ENCODE measurements around the gene PLXNA1. TPM values are rescaled to one million over a fixed set of nuclear protein-coding genes. Genes with fewer than 3 reads are reported as not detected.

PLXNA1 gene
- total and polyA plus RNA-seq, 2 of the 8 experiments (the other 6 are each of a cell fraction or from before 2014, with no cell fraction given) = 47.5 to 54.9 TPM

DNA sequence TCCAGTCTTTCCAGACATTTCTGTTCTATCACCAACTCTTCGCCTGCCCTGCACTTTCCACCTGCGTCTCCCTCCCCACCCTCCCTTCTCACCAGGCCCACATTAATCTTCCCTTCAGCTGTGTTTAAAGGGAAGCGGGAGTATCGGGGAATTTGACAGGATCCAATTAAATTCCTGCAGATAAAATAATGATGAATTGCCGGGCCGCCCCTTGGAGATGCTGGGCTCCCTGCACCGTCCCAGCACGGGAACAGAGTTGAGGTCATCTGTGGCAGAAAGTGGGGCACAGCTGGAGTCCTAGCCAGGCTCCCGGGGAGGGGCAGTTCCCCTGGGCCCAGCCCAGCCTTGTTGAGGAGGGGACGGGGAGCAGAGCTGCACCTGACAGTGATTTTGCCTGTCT lies 30.3 kb downstream of the PLXNA1 start:
- POLR2A ChIA-PET (ENCODE audit: partially characterized antibody) = no interaction called here

More for the DNA sequence above, 30.3 kb downstream of the PLXNA1 start:
- TF ChIP-seq GTF2F1 (IDR thresholded peaks at IDR 0.05; ENCODE audit: borderline replicate concordance, low read depth, low read length) (no peak), HDAC2 (IDR thresholded peaks at IDR 0.05; ENCODE audit: borderline replicate concordance in 1 of 2, low read depth in 2 of 2, low read length in 2 of 2) (no peak)
- no peaks in the 10 kb centered on the region for H3K9me3 ChIP-seq (ENCODE audit: insufficient read depth in 2 of 2, low read depth in 1 of 2, low read length in 1 of 2)
- no peak overlapping the region for H2BK5ac ChIP-seq (ENCODE audit: low read depth, low read length)
- H3K36me3 ChIP-seq (ENCODE audit: control insufficient read depth in 2 of 4, insufficient read depth in 4 of 4, low read length in 3 of 4) = peaks cover 4 to 39% (median 23%) of the 10 kb centered on the region in 4 experiments; a peak in 6 of 8 replicates
- no peak overlapping the region for H3K4me2 ChIP-seq (ENCODE audit: insufficient read depth in 1 of 2, low read depth in 2 of 2, low read length in 2 of 2)
- no peaks in the 10 kb centered on the region for H3K27me3 ChIP-seq (replicated peaks in 1 of 4; ENCODE audit: control insufficient read depth in 3 of 4, extremely low read depth in 1 of 4, insufficient read depth in 3 of 4, low read length in 3 of 4)
- no peak overlapping the region for H2BK12ac ChIP-seq (ENCODE audit: low read depth, low read length)
- peaks cover 3 to 22% of the 10 kb centered on the region in 2 experiments for H4K20me1 ChIP-seq (replicated peaks in 1 of 2; ENCODE audit: control insufficient read depth in 1 of 2, insufficient read depth in 2 of 2, low read length in 2 of 2)
- H2BK15ac ChIP-seq (ENCODE audit: low read length) = no peak overlapping the region
- no peak overlapping the region for H2AK5ac ChIP-seq (ENCODE audit: low read depth, low read length)
- no peaks in the 10 kb centered on the region for H3K79me2 ChIP-seq (ENCODE audit: control insufficient read depth in 1 of 2, insufficient read depth in 2 of 2, low read length in 2 of 2)
- no peak overlapping the region for H4K5ac ChIP-seq (ENCODE audit: insufficient read length, low read depth, low read length)
- H3K27ac ChIP-seq (ENCODE audit: low read depth, low read length) = no peak overlapping the region
- WGBS, 2 experiments (ENCODE audit: extremely low coverage in 1 of 2, insufficient coverage in 1 of 2, insufficient read length in 1 of 2, insufficient replicate concordance in 2 of 2, low coverage in 1 of 2, low lambda C conversion rate in 2 of 2, missing lambda C conversion rate in 1 of 2) = 85% methylated on average over 10 of the region's 10 CpGs; no CpG with 5 or more reads in 1 of the 2 experiments
- H3K4me3 ChIP-seq (ENCODE audit: extremely low read depth in 1 of 4, insufficient read depth in 2 of 4, low read depth in 3 of 4, low read length in 4 of 4) = no peak overlapping the region
- no peak overlapping the region for H3K18ac ChIP-seq (ENCODE audit: extremely low read depth, low read length)
- no peak overlapping the region for H3K14ac ChIP-seq (ENCODE audit: insufficient read length)
- no peaks in the 10 kb centered on the region for H3K23me2 ChIP-seq (ENCODE audit: low read depth, low read length)
- no peak overlapping the region for H3K9ac ChIP-seq (replicated peaks in 1 of 4; ENCODE audit: extremely low read depth in 1 of 4, low read depth in 3 of 4, low read length in 3 of 4)
- no peak overlapping the region for H2AFZ ChIP-seq (ENCODE audit: low read length)
- H3K56ac ChIP-seq (replicated peaks; ENCODE audit: insufficient read length, low read depth, low read length) = no peak overlapping the region
- H2BK20ac ChIP-seq (ENCODE audit: low read length) = no peak overlapping the region
- CTCF ChIA-PET (ENCODE audit: partially characterized antibody) = interaction anchor here (0.9 to 1.4 kb wide), 3 partner anchors 11 to 333 kb away, joined by 3 to 4 read pairs (median 4); partner anchors contain the start of gene PLXNA1
- no peaks in the 10 kb centered on the region; a peak in 1 of 7 replicates for H3K4me1 ChIP-seq (replicated peaks in 1 of 4; ENCODE audit: control insufficient read depth in 3 of 4, insufficient read depth in 4 of 4, low read length in 3 of 4)
- H3K23ac ChIP-seq (ENCODE audit: insufficient read length) = no peak overlapping the region
- FAIRE-seq (no peak), DNase-seq (ENCODE audit: low read depth in 1 of 2, low spot score in 2 of 2) (no peak)
- no peak overlapping the region for H4K91ac ChIP-seq (replicated peaks; ENCODE audit: insufficient read length, low read length)
- H3K79me1 ChIP-seq (ENCODE audit: low read depth, low read length) = 0 out of 2 replicates have a peak, but pooled peaks cover 2% of the 10 kb centered on the region
- H4K8ac ChIP-seq (ENCODE audit: extremely low read depth, insufficient read depth, low read length) = no peak overlapping the region
- no peak overlapping the region for H3K4ac ChIP-seq (replicated peaks; ENCODE audit: insufficient read length, low read depth, low read length)
- H2BK120ac ChIP-seq (replicated peaks; ENCODE audit: low read depth, low read length) = no peak overlapping the region

All from H1 (cell line).